Muscle layer of colon (tissue), 2 donors: ENCODE data around the gene KIAA0040.

Source experiments
- H3K27ac ChIP-seq: one replicate; pipeline ENCODE4 v1.7.0; 2013; ENCODE audit warnings: low read depth, mild to moderate bottlenecking, low read length, moderate library complexity
- H3K27me3 ChIP-seq, 2 donors: one replicate each; pipeline ENCODE4 v1.7.0; 2013; ENCODE audit warnings: low read length in 2 of 2, mild to moderate bottlenecking in 2 of 2; ENCODE audit not compliant: insufficient read depth in 2 of 2, control insufficient read depth in 1 of 2
- H3K36me3 ChIP-seq: one replicate; pipeline ENCODE4 v1.7.0; 2013; ENCODE audit warnings: mild to moderate bottlenecking, low read length; ENCODE audit not compliant: insufficient read depth
- H3K4me1 ChIP-seq: one replicate; pipeline ENCODE4 v1.7.0; 2013; ENCODE audit warnings: mild to moderate bottlenecking, low read length; ENCODE audit not compliant: insufficient read depth
- H3K4me3 ChIP-seq, 2 donors: one replicate each; pipeline ENCODE4 v1.7.0; 2013; ENCODE audit warnings: low read length in 2 of 2, low read depth in 1 of 2, mild to moderate bottlenecking in 1 of 2, moderate library complexity in 1 of 2
- H3K9ac ChIP-seq: one replicate; pipeline ENCODE4 v1.7.0; 2013; ENCODE audit warnings: low read length
- H3K9me3 ChIP-seq: one replicate; pipeline ENCODE4 v1.7.0; 2013; ENCODE audit warnings: mild to moderate bottlenecking, low read length
- donor health status: abdominal sarcoma.
- donor health status: Adenocarcinoma of cecum.

KIAA0040 gene

DNA sequence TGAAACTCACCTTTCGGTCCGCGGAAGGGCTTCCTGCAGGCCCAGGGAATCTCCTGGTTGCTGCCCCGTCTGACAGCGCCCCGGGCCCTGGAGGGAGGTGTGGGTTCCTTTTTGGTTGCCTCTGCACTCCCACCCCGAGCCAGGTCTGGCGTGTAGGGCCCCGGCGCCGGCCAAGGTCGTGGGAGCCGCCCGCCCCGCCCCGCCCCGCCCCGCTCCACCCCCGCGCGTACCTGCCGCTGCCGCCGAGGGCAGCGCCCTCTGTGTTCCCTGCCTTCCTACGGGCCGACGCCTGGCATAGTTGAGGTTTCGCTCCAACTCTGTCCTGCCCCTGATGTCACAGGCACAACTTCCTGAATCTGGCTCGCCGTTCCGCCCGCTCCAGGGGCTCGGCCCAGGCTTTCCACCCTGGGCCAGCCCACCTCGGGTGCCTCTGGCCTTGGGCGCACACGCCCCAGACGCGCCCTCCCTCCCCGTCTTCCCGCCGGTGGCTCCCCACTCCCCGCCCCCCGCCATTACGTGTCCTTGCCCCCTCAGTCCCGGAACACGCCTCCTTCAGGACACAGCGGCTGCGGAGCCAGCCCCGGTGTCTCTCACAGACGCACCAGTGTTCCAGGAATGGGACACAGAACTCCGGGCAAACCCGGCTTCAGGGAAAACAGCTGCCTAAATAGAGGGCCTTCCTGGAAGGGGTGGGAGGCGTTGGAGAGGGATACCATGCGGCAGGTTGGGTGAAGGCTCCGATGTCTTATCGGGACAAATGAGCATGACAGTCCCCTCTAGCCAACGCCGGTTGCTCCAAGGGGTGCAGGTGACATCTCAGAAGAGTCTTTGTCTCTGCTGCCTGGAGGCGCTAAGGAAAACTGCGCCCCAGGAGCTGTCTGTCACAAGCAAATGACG is at the start of gene KIAA0040:
Gene KIAA0040 (minus strand): TSS at position 147 of the 897 bp plus-strand sequence. CDS start 31,763 bp downstream, outside the sequence.
- H3K27me3 ChIP-seq, result no peaks in the 10 kb centered on the region
- peaks cover 6% of the 10 kb centered on the region for H3K4me1 ChIP-seq
- peak within 1 kb of the TSS; percentile 88 for H3K9ac ChIP-seq
- H3K9me3 ChIP-seq, result no peaks in the 10 kb centered on the region
- H3K36me3 ChIP-seq, result no peaks in the 10 kb centered on the region
- H3K4me3 ChIP-seq, result peak within 1 kb of the TSS; percentile 70 to 96
- peak within 1 kb of the TSS; percentile 66 for H3K27ac ChIP-seq

DNA sequence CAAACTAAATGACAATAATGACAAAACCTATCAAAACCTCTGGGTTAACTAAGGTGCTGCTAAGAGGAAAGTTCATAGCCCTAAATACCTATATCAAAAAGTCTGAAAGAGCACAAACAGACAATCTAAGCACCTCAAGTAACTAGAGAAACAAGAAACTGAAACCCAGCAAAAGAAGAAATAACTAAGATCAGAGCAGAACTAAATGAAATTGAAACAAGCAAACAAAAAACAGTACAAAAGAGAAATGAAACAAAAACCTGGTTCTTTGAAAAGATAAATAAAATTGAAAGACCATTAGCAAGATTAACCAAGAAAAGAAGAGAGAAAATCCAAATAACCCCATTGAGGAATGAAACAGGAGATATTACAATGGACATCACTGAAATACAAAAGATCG is 44.8 kb upstream of the KIAA0040 start:
- Histone ChIP-seq H3K4me1 (no peaks in the 10 kb centered on the region), H3K9me3 (no peaks in the 10 kb centered on the region), H3K4me3 (no peak overlapping the region), H3K36me3 (no peaks in the 10 kb centered on the region), H3K9ac (no peak overlapping the region), H3K27me3 (no peaks in the 10 kb centered on the region), H3K27ac (no peak overlapping the region)

DNA sequence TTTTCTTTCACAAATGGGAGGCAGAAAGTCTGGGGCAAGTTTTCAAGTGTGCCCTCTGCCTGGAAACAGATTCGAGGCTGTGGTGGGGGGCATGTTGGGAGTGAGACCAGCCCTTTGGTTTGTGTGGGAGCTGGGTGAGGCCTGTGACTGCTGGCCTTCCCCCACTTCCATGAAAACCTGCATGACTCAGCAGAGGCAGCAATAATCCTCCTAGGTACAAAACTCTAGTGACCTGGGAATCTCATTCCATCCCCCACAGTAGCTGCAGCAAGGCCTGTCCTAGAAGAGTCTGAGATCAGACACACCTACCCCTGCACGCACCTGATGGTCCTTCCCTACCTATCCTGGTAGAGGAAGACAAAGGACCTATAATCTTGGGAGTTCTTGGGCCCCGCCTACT is 42.1 kb upstream of the KIAA0040 start:
- no peak overlapping the region for H3K27ac ChIP-seq
- H3K9me3 ChIP-seq, result no peaks in the 10 kb centered on the region
- no peaks in the 10 kb centered on the region for H3K36me3 ChIP-seq
- no peaks in the 10 kb centered on the region for H3K4me1 ChIP-seq
- no peak overlapping the region for H3K4me3 ChIP-seq
- H3K27me3 ChIP-seq, result no peaks in the 10 kb centered on the region
- H3K9ac ChIP-seq, result no peak overlapping the region

DNA sequence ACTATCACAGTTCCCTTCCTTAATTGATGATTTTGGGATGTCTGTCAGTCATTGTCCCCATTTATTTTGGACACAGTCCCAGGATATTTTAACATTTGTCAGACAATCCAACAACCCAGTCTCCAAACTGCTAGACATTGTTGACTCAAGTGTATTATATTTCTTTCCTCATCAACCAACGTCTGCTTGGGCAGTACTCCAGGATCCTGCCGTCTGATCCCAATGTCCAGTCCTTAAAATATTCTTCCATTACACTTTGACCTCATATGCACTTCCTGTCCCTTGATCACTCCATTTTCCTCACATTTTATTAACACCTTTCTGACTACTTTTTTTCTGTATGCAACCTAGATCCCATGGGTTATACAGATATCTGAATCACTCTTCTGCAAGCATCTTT is 39.8 kb upstream of the KIAA0040 start:
- no peaks in the 10 kb centered on the region for H3K4me1 ChIP-seq
- no peaks in the 10 kb centered on the region for H3K27me3 ChIP-seq
- no peak overlapping the region for H3K4me3 ChIP-seq
- H3K36me3 ChIP-seq, result no peaks in the 10 kb centered on the region
- H3K9me3 ChIP-seq, result no peaks in the 10 kb centered on the region
- no peak overlapping the region for H3K27ac ChIP-seq
- H3K9ac ChIP-seq, result no peak overlapping the region

DNA sequence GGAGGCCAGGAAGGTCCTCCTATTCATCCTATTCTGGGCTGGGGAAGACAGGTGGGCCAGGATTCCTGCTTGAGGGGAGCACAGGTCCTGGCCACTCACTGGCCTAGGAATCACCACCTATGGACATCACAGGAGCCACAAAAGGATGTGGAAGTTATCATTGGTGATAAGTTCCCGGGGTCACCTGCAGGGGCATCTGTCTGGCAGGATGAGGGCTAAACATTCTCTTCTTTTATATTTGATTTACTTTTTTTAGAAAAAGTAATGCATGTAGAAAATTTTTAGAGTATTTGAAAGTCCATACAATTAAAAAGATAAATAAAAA is 33.2 kb upstream of the KIAA0040 start:
- no peak overlapping the region for H3K27ac ChIP-seq
- no peaks in the 10 kb centered on the region for H3K27me3 ChIP-seq
- no peaks in the 10 kb centered on the region for H3K36me3 ChIP-seq
- H3K9ac ChIP-seq, result no peak overlapping the region
- no peak overlapping the region for H3K4me3 ChIP-seq
- H3K4me1 ChIP-seq, result peaks cover 6% of the 10 kb centered on the region
- no peaks in the 10 kb centered on the region for H3K9me3 ChIP-seq

DNA sequence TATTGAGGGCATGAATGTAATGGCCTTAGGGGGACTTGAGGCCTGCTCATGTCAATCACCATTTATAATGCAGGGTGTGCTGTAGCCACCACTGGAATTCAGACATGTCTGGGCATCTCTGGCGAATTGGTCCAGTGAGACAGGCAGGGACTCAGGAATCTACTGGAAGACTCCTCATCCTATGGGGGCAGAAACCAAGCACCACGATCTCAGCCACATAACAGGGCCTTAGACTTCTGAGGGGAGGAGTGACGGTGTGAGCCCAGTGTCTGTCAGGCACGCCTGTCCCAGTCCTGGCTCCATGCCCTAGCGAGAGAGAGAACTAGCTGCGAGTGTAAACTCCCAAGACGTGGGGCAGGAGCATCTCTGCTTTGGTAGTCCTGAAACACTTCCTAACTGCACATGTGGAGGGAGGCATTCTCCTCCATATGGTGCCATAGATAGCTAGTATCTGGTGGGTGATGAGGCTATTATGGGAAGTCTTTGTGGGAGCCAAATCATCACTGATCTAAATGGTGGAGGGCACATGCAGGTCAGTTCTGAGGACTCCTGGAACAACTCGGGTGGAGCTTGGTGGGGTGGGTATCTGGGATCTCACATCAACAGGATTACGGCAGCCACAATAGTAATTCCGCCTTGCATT is 29.8 kb upstream of the KIAA0040 start:
- Histone ChIP-seq H3K9ac (no peak overlapping the region), H3K36me3 (no peaks in the 10 kb centered on the region), H3K4me1 (peaks cover 6% of the 10 kb centered on the region), H3K9me3 (no peaks in the 10 kb centered on the region), H3K27me3 (no peaks in the 10 kb centered on the region), H3K4me3 (no peak overlapping the region), H3K27ac (no peak overlapping the region)

DNA sequence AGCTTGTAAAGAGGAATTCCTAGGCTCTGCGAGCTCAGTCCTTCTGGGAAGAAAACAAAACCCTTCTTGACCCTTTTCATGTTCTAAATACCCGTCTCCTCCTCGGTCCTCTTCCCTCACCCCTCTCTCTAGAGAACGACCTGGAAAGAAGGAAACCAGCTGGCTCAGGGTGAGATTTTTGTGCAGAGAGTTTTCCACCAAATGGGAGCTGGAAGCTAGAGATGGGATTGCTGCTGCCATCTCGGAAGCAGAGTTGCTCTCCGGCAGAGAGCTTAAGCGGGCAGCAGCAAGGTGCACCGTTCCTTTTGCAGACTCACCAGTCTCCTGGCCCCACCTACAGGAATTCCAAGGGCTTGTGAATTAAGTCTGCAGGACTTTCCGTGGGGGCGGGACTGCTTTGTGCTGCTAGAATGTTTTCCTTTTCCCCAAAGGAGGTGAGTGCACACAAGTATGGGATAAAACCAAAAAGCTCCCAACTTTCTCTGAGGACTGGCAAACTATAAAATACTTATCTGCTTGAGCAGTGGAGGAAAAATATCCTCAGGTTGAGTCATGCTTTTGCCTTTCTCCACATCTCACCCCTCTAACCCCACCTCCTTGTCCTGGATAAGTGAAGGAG is 29.1 kb upstream of the KIAA0040 start:
- Histone ChIP-seq H3K4me1 (peaks cover 6% of the 10 kb centered on the region), H3K4me3 (no peak overlapping the region), H3K27me3 (no peaks in the 10 kb centered on the region), H3K9ac (no peak overlapping the region), H3K36me3 (no peaks in the 10 kb centered on the region), H3K27ac (no peak overlapping the region), H3K9me3 (no peaks in the 10 kb centered on the region)

DNA sequence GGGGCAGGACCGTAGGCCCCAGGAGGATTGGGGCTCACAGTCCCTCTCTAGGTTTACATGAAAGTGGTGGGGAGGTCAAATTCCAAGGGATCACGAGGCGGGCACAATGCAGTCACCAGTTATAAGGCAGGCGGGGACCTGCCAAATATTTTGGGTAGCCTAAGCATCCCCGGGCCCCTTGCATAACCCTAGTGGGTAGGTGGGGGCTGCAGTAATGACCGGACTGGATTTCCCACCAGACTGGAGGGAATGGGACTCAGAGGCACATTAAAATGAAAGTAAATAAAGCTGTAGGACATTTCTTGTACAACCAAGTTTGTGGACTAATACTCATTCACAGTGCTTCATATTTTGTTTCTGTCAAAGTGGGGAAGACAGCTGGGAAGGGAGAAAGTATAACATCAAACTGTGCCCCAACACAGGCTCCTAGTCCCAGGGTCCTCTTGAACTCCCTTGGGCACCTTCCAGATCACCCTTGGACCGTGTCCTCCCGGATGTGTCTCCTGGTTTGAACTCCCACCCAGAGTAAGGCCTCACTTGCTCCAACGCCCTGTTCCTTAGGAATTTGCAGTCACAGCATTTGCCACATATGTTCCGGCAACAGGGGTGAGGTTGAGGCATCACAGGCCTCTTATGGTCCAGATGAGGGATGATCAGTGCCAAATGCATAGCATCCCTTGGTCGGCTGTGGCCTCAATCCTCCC is 28.4 kb upstream of the KIAA0040 start:
- H3K4me3 ChIP-seq, result no peak overlapping the region
- no peak overlapping the region for H3K27ac ChIP-seq
- peaks cover 6% of the 10 kb centered on the region for H3K4me1 ChIP-seq
- no peaks in the 10 kb centered on the region for H3K27me3 ChIP-seq
- H3K36me3 ChIP-seq, result no peaks in the 10 kb centered on the region
- no peaks in the 10 kb centered on the region for H3K9me3 ChIP-seq
- no peak overlapping the region for H3K9ac ChIP-seq

DNA sequence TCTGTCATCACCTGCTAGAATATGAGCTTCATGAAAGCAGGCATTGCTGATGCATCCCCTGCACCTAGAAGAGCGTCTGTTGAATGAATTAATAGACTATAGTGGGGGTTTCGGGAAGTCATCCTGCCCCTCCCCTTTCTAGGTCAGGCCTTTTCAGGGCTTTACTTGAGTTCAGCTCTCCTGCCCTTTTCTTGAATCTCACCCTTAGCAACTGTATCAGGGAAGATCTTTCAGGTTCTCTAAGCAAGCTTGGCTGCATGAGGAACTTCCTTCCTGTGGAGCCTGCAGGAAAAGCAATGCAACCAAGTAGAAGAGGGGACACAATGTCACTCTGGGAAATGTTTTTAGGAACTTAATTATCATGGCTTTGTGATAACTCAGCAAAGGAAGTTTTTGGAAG is 27.2 kb upstream of the KIAA0040 start:
- peaks cover 6% of the 10 kb centered on the region for H3K4me1 ChIP-seq
- H3K27ac ChIP-seq, result no peak overlapping the region
- H3K27me3 ChIP-seq, result no peaks in the 10 kb centered on the region
- H3K9me3 ChIP-seq, result no peaks in the 10 kb centered on the region
- no peak overlapping the region for H3K9ac ChIP-seq
- no peaks in the 10 kb centered on the region for H3K36me3 ChIP-seq
- H3K4me3 ChIP-seq, result no peak overlapping the region

DNA sequence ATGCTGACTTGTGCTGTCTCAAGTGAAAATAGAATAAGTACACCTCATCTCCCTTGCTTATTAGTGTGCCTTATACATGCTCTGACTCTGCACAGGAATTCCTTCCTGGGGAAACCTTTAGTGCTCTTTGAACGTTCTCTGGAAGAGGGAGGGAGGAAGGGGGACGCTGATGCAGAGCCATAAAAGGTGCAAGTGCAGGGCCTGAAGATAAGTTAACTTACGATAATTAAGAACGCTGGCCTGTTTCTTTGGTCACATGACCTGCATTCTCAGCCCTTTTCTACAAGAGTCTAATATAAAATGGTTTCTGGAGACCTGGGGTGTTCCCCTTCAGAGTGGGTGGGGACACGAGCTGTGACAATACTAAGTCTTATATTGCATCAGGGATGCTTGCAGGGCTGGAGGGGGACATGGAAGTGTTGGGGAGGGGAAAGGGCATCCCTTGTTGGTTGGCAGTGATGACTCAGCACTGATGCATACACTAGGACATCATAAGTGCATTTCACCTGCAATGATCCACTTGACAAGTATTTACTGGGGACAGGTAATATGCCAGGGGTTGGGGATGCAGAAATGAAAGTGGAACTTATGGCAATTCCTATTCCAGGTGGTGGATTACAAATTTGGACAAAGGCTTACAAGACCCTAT is 26.3 kb upstream of the KIAA0040 start:
- no peak overlapping the region for H3K9ac ChIP-seq
- no peaks in the 10 kb centered on the region for H3K27me3 ChIP-seq
- no peak overlapping the region for H3K27ac ChIP-seq
- peaks cover 6% of the 10 kb centered on the region for H3K4me1 ChIP-seq
- no peaks in the 10 kb centered on the region for H3K36me3 ChIP-seq
- no peaks in the 10 kb centered on the region for H3K9me3 ChIP-seq
- H3K4me3 ChIP-seq, result no peak overlapping the region
